ENCODE data around the gene CACNA1C. TPM values are rescaled to one million over a fixed set of nuclear protein-coding genes. Genes with fewer than 3 reads are reported as not detected.
"Not testable (repeated sequence)": the region's sequence is repeated elsewhere in the genome, so short reads cannot be mapped to it uniquely, and the experiment has no call there.

The CACNA1C gene
- total RNA-seq, 4 donors from 2014 or later: 44.1 to 104 (median 49.4) TPM

GRCh38 chr12:2683283-2684025 lies 630.7 kb downstream of the CACNA1C start:
- Histone ChIP-seq H3K4me3 (no peak overlapping the region), H3K27ac (replicated peaks in 1 of 4) (no peak overlapping the region), H3K36me3 (peaks cover 30 to 96% (median 91%) of the 10 kb centered on the region in 4 donors), H3K9me3 (no peaks in the 10 kb centered on the region), H3K27me3 (no peaks in the 10 kb centered on the region), H3K4me1 (no peaks in the 10 kb centered on the region)
- 68% methylated on average over 12 of the region's 12 CpGs for WGBS
- no peak for DNase-seq (ENCODE audit: extremely low spot score)
- intact Hi-C loops (cut with DNase I): no loop called here
- TF ChIP-seq POLR2AphosphoS5 (IDR thresholded peaks at IDR 0.05): no peak

GRCh38 chr12:2684026-2684325 lies 631.2 kb downstream of the CACNA1C start:
- DNase-seq (ENCODE audit: extremely low spot score); H3K9me3 ChIP-seq; intact Hi-C loops (cut with DNase I); H3K4me1 ChIP-seq; H3K4me3 ChIP-seq; H3K27ac ChIP-seq (replicated peaks in 1 of 4); H3K27me3 ChIP-seq: not testable (repeated sequence)
- 64% methylated on average over 6 of the region's 6 CpGs for WGBS
- peaks cover 34 to 96% (median 91%) of the 10 kb centered on the region in 4 donors for H3K36me3 ChIP-seq

GRCh38 chr12:2685620-2686279 lies 633.0 kb downstream of the CACNA1C start:
- peak; percentile 80 for DNase-seq (ENCODE audit: extremely low spot score)
- H3K27me3 ChIP-seq; H3K9me3 ChIP-seq; H3K4me3 ChIP-seq; H3K4me1 ChIP-seq; H3K27ac ChIP-seq (replicated peaks in 1 of 4); intact Hi-C loops (cut with DNase I): not testable (repeated sequence)
- H3K36me3 ChIP-seq: peaks cover 24 to 96% (median 90%) of the 10 kb centered on the region in 4 donors
- 74% methylated on average over 19 of the region's 20 CpGs for WGBS

GRCh38 chr12:2686280-2686646 lies 633.5 kb downstream of the CACNA1C start:
- intact Hi-C loops (cut with DNase I): no loop called here
- Histone ChIP-seq H3K4me1 (peaks cover 0 to 8% (median 3%) of the 10 kb centered on the region in 4 donors), H3K27me3 (peaks cover 0 to 3% (median 0%) of the 10 kb centered on the region in 4 donors), H3K36me3 (peaks cover 24 to 96% (median 90%) of the 10 kb centered on the region in 4 donors), H3K9me3 (no peaks in the 10 kb centered on the region), H3K4me3 (no peak overlapping the region), H3K27ac (replicated peaks in 1 of 4) (no peak overlapping the region)
- no peak for DNase-seq (ENCODE audit: extremely low spot score)
- 95% methylated on average over 3 of the region's 5 CpGs for WGBS
- no peak for TF ChIP-seq CTCF (IDR thresholded peaks at IDR 0.05)
- no peak for TF ChIP-seq POLR2AphosphoS5 (IDR thresholded peaks at IDR 0.05)

- Histone ChIP-seq H3K9me3 (no peaks in the 10 kb centered on the region), H3K27me3 (peaks cover 0 to 3% (median 0%) of the 10 kb centered on the region in 4 donors), H3K4me1 (peaks cover 0 to 14% (median 6%) of the 10 kb centered on the region in 4 donors), H3K27ac (replicated peaks in 1 of 4) (no peak overlapping the region), H3K36me3 (peaks cover 24 to 93% (median 87%) of the 10 kb centered on the region in 4 donors), H3K4me3 (no peak overlapping the region)
- intact Hi-C loops (cut with DNase I): no loop called here
- no peak for TF ChIP-seq CTCF (IDR thresholded peaks at IDR 0.05)
- no peak for TF ChIP-seq EP300 (IDR thresholded peaks at IDR 0.05)
- TF ChIP-seq POLR2A (IDR thresholded peaks at IDR 0.05; ENCODE audit: low read depth): no peak
- no peak for TF ChIP-seq POLR2AphosphoS5 (IDR thresholded peaks at IDR 0.05)
- 89% methylated on average over 5 of the region's 5 CpGs for WGBS
- peak; percentile 74 for DNase-seq (ENCODE audit: extremely low spot score)
Observed at GRCh38 chr12:2687058-2687457, 634.3 kb downstream of the CACNA1C start.

- intact Hi-C loops (cut with DNase I): no loop called here
- peaks cover 0 to 3% (median 0%) of the 10 kb centered on the region in 4 donors for H3K27me3 ChIP-seq
- H3K9me3 ChIP-seq: no peaks in the 10 kb centered on the region
- H3K27ac ChIP-seq (replicated peaks in 1 of 4): no peak overlapping the region
- 84% methylated on average over 6 of the region's 7 CpGs for WGBS
- H3K4me1 ChIP-seq: peaks cover 0 to 15% (median 6%) of the 10 kb centered on the region in 4 donors
- TF ChIP-seq CTCF (IDR thresholded peaks at IDR 0.05): no peak
- no peak for TF ChIP-seq POLR2A (IDR thresholded peaks at IDR 0.05; ENCODE audit: low read depth)
- no peak for TF ChIP-seq EP300 (IDR thresholded peaks at IDR 0.05)
- no peak for TF ChIP-seq POLR2AphosphoS5 (IDR thresholded peaks at IDR 0.05)
- H3K4me3 ChIP-seq: no peak overlapping the region
- no peak for DNase-seq (ENCODE audit: extremely low spot score)
- peaks cover 24 to 86% (median 80%) of the 10 kb centered on the region in 4 donors for H3K36me3 ChIP-seq
Observed at GRCh38 chr12:2687726-2688125, 634.9 kb downstream of the CACNA1C start.
